Liver (tissue), 9 donors: ENCODE data around the gene LDLRAD4. TPM values are rescaled to one million over a fixed set of nuclear protein-coding genes. Genes with fewer than 3 reads are reported as not detected.

Source experiments
- DNase-seq: peaks from one replicate; pipeline ENCODE4 v3.0.0-alpha.2; 2017; ENCODE audit warnings: low spot score
- H3K27ac ChIP-seq, 2 donors: one replicate each; pipeline ENCODE4 v1.7.0; 2013; ENCODE audit warnings: inconsistent platforms in 2 of 2, low read length in 2 of 2, control low read depth in 1 of 2, low read depth in 1 of 2, mild to moderate bottlenecking in 1 of 2
- H3K27me3 ChIP-seq, 4 donors: one replicate each; pipeline versions ENCODE4 v1.6.1 to v1.7.0; 2013; ENCODE audit warnings: low read length in 3 of 4, inconsistent platforms in 1 of 4, mild to moderate bottlenecking in 1 of 4, moderate library complexity in 1 of 4; ENCODE audit not compliant: control insufficient read depth in 4 of 4, insufficient read depth in 4 of 4
- H3K36me3 ChIP-seq, 4 donors: one replicate each; pipeline versions ENCODE4 v1.6.1 to v1.7.0; 2013; ENCODE audit warnings: low read length in 3 of 4, mild to moderate bottlenecking in 3 of 4, low read depth in 1 of 4, moderate library complexity in 1 of 4; ENCODE audit not compliant: control insufficient read depth in 4 of 4, insufficient read depth in 3 of 4
- H3K4me1 ChIP-seq, 4 donors: one replicate each; pipeline versions ENCODE4 v1.6.1 to v1.7.0; 2013; ENCODE audit warnings: low read length in 3 of 4, mild to moderate bottlenecking in 3 of 4, moderate library complexity in 1 of 4; ENCODE audit not compliant: control insufficient read depth in 4 of 4, insufficient read depth in 4 of 4
- H3K4me3 ChIP-seq, 3 donors: one replicate each; pipeline versions ENCODE4 v1.6.1 to v1.7.0; 2013; ENCODE audit warnings: low read length in 3 of 3, control low read depth in 1 of 3, low read depth in 1 of 3, mild to moderate bottlenecking in 1 of 3
- H3K9ac ChIP-seq, 2 donors: one replicate each; pipeline ENCODE4 v1.7.0; 2013; ENCODE audit warnings: low read length in 2 of 2, mild to moderate bottlenecking in 2 of 2, moderate library complexity in 2 of 2, control low read depth in 1 of 2, low read depth in 1 of 2
- H3K9me3 ChIP-seq, 4 donors: one replicate each; pipeline versions ENCODE4 v1.6.1 to v1.7.0; 2013; ENCODE audit warnings: low read length in 3 of 4; ENCODE audit not compliant: control insufficient read depth in 4 of 4
- EGR1 ChIP-seq, 2 donors: IDR thresholded peaks; 2 replicates each; pipeline ENCODE4 v1.6.1; 2016 to 2018; ENCODE audit warnings: antibody characterized with exemption in 2 of 2, low read depth in 2 of 2
- FOXA1 ChIP-seq: IDR thresholded peaks from 2 replicates; pipeline ENCODE4 v1.6.1; 2016; ENCODE audit warnings: antibody characterized with exemption
- FOXA2 ChIP-seq: IDR thresholded peaks from 2 replicates; pipeline ENCODE4 v1.6.1; 2016; ENCODE audit warnings: antibody characterized with exemption
- GABPA ChIP-seq, 2 donors: IDR thresholded peaks in 1 of 2; conservative IDR thresholded peaks in 1 of 2; 2 replicates each; pipeline ENCODE4 v1.6.1; 2016; ENCODE audit warnings: antibody characterized with exemption in 2 of 2, mild to moderate bottlenecking in 1 of 2, moderate library complexity in 1 of 2
- HNF4A ChIP-seq, 2 donors: conservative IDR thresholded peaks; 2 replicates each; pipeline ENCODE4 v1.6.1; 2016; ENCODE audit warnings: antibody characterized with exemption in 2 of 2, mild to moderate bottlenecking in 2 of 2
- HNF4G ChIP-seq: IDR thresholded peaks from 2 replicates; pipeline ENCODE4 v1.6.1; 2016; ENCODE audit warnings: antibody characterized with exemption
- JUND ChIP-seq, 2 donors: IDR thresholded peaks; 2 replicates each; pipeline ENCODE4 v1.6.1; 2016; ENCODE audit warnings: antibody characterized with exemption in 2 of 2
- NR2F2 ChIP-seq: IDR thresholded peaks from 2 replicates; pipeline ENCODE4 v1.6.1; 2016; ENCODE audit warnings: antibody characterized with exemption
- RAD21 ChIP-seq, 2 donors: IDR thresholded peaks; 2 replicates each; pipeline ENCODE4 v1.6.1; 2016; ENCODE audit warnings: antibody characterized with exemption in 2 of 2, mild to moderate bottlenecking in 2 of 2
- RXRA ChIP-seq, 2 donors: IDR thresholded peaks; 2 replicates each; pipeline ENCODE4 v1.6.1; 2017 to 2018; ENCODE audit warnings: antibody characterized with exemption in 2 of 2, mild to moderate bottlenecking in 1 of 2
- SP1 ChIP-seq: IDR thresholded peaks from 2 replicates; pipeline ENCODE4 v1.6.1; 2018; ENCODE audit warnings: antibody characterized with exemption, mild to moderate bottlenecking
- TAF1 ChIP-seq: conservative IDR thresholded peaks from 2 replicates; pipeline ENCODE4 v1.6.1; 2016; ENCODE audit warnings: antibody characterized with exemption, mild to moderate bottlenecking
- WGBS: extraction: QIAGEN DNeasy Blood & Tissue Kit; methylation state at CpG from one replicate; pipeline ENCODE4 v1.1.7; 2013; 5-methylcytosine and 5-hydroxymethylcytosine counted together
- polyA plus RNA-seq, 2 donors: library from polyadenylated mRNA; stranded (reverse) in 1 of 2; unstranded in 1 of 2; fragments of 200-250 nt in 1 of 2; fragments of >200 nt in 1 of 2; fragmentation: Nextera tagmentation in 1 of 2; extraction: Ambion mirVana in 1 of 2; gene quantifications; one replicate each; pipeline versions ENCODE4 v1.2.1 to v1.2.3, GENCODE V29; 2013 to 2015
- total RNA-seq, 2 donors: library from RNA; depleted of rRNA; stranded (reverse); fragments of >200 nt; gene quantifications; one replicate each; pipeline ENCODE4 v1.2.3, GENCODE V29; 2014
- TF ChIP-seq, protein P1 (sequence below): IDR thresholded peaks from 2 replicates; pipeline ENCODE4 v1.6.1; 2016; ENCODE audit warnings: antibody characterized with exemption, mild to moderate bottlenecking
- TF ChIP-seq, protein P2 (sequence below): IDR thresholded peaks from 2 replicates; pipeline ENCODE4 v1.6.1; 2016; ENCODE audit warnings: antibody characterized with exemption
- TF ChIP-seq, protein P3 (sequence below): IDR thresholded peaks from 2 replicates; pipeline ENCODE4 v1.6.1; 2016; ENCODE audit warnings: antibody characterized with exemption
- TF ChIP-seq, protein P4 (sequence below): fragments of 150-350 bp; IDR thresholded peaks from 2 replicates; pipeline ENCODE4 v1.5.1; 2017; ENCODE audit warnings: improper control_type of control experiment, low read depth, low read length; ENCODE audit not compliant: missing input control
- donor health status: healthy.
- donor health status: healthy.
- donor health status: healthy.
- donor health status: healthy.
- donor health status: healthy.

The LDLRAD4 gene
- total and polyA plus RNA-seq, 4 donors, result 4.8 to 41.7 (median 12.7) TPM

DNA sequence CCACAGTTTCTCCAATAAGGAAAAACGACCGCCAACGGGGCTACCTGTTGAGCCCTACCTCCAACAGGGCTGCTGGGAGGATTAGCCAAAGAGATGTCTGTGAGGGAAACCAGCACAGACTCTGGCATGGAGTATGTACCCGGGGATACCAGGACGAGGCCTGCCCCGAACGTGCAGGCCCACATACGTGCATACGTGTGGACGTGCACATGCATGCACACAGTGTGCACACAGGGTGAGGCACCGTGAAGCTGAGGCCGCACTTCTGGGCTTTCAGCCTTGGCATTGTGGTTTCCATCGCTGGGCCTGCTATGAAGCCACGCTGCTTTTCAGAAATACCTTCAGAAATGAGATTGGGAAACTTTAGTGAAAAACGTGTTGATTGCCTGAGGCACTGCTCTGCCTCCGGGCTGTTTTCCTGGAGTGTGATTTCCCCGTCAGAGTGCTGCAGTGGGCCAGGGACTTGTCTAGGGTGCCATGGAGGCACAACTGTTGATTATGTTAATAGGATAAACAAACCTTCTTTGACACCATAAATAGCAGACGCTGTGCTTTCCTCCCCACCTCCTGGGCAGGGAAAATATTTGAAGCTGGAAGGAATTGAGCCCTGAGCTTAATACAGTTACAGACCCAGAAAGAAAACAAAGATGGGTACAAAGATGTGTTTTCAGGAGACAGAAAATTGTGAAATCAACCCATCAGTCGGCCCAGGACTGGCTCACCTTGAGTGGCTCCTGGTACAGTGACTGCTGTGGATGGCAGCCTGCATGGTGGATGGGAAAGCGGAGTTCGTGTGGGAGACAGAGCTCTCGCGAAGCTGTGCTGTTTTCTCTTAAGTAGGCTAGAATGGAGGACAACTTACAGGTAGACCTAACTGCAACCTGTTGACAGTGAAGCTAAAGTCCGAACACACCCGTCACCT lies 325.5 kb downstream of the LDLRAD4 start:
- WGBS, result 91% methylated on average over 25 of the region's 25 CpGs
- Histone ChIP-seq H3K9ac (no peak overlapping the region), H3K4me1 (peaks cover 11 to 69% (median 53%) of the 10 kb centered on the region in 4 donors), H3K36me3 (no peaks in the 10 kb centered on the region), H3K9me3 (no peaks in the 10 kb centered on the region), H3K27ac (no peak overlapping the region), H3K4me3 (no peak overlapping the region), H3K27me3 (no peaks in the 10 kb centered on the region)
- no peak for DNase-seq
- TF ChIP-seq GABPA (IDR thresholded peaks at IDR 0.05 in 1 of 2, conservative IDR thresholded peaks at IDR 0.05 in 1 of 2), result no peak
- TF ChIP-seq SP1, result no peak
- TF ChIP-seq HNF4G, result no peak
- TF ChIP-seq FOXA1, result no peak
- TF ChIP-seq HNF4A (conservative IDR thresholded peaks at IDR 0.05), result no peak
- no peak for TF ChIP-seq EGR1 (IDR thresholded peaks at IDR 0.05; ENCODE audit: low read depth in 2 of 2)
- no peak for TF ChIP-seq JUND (IDR thresholded peaks at IDR 0.05)
- TF ChIP-seq, protein P1, sequence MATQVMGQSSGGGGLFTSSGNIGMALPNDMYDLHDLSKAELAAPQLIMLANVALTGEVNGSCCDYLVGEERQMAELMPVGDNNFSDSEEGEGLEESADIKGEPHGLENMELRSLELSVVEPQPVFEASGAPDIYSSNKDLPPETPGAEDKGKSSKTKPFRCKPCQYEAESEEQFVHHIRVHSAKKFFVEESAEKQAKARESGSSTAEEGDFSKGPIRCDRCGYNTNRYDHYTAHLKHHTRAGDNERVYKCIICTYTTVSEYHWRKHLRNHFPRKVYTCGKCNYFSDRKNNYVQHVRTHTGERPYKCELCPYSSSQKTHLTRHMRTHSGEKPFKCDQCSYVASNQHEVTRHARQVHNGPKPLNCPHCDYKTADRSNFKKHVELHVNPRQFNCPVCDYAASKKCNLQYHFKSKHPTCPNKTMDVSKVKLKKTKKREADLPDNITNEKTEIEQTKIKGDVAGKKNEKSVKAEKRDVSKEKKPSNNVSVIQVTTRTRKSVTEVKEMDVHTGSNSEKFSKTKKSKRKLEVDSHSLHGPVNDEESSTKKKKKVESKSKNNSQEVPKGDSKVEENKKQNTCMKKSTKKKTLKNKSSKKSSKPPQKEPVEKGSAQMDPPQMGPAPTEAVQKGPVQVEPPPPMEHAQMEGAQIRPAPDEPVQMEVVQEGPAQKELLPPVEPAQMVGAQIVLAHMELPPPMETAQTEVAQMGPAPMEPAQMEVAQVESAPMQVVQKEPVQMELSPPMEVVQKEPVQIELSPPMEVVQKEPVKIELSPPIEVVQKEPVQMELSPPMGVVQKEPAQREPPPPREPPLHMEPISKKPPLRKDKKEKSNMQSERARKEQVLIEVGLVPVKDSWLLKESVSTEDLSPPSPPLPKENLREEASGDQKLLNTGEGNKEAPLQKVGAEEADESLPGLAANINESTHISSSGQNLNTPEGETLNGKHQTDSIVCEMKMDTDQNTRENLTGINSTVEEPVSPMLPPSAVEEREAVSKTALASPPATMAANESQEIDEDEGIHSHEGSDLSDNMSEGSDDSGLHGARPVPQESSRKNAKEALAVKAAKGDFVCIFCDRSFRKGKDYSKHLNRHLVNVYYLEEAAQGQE, result no peak
- no peak for TF ChIP-seq NR2F2
- TF ChIP-seq TAF1, result no peak
- no peak for TF ChIP-seq RAD21 (IDR thresholded peaks at IDR 0.05)
- TF ChIP-seq, protein P2, sequence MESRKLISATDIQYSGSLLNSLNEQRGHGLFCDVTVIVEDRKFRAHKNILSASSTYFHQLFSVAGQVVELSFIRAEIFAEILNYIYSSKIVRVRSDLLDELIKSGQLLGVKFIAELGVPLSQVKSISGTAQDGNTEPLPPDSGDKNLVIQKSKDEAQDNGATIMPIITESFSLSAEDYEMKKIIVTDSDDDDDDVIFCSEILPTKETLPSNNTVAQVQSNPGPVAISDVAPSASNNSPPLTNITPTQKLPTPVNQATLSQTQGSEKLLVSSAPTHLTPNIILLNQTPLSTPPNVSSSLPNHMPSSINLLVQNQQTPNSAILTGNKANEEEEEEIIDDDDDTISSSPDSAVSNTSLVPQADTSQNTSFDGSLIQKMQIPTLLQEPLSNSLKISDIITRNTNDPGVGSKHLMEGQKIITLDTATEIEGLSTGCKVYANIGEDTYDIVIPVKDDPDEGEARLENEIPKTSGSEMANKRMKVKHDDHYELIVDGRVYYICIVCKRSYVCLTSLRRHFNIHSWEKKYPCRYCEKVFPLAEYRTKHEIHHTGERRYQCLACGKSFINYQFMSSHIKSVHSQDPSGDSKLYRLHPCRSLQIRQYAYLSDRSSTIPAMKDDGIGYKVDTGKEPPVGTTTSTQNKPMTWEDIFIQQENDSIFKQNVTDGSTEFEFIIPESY, result no peak
- TF ChIP-seq RXRA (IDR thresholded peaks at IDR 0.05), result no peak
- no peak for TF ChIP-seq FOXA2
- TF ChIP-seq, protein P3, sequence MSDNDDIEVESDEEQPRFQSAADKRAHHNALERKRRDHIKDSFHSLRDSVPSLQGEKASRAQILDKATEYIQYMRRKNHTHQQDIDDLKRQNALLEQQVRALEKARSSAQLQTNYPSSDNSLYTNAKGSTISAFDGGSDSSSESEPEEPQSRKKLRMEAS, result no peak

DNA sequence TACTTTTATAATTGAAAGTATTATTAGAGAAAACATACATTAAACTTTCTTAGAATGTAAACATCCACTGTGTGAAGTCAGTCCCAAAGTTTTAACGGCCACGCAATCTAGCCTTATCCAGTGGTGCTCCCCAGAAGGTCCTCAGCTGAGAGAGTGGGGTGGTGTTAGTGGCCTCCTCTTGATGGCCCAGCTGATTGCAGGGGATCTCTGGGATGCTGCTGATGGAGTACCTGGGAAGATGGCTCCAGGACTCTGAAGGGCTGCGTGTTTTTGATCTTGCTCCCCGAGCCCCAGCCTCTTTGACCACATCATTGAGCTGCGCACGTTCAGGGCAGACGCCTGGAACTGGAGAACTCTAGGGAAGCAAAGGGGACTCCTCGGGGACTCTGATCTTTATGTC lies 326.4 kb downstream of the LDLRAD4 start:
- DNase-seq, result no peak
- no peaks in the 10 kb centered on the region for H3K27me3 ChIP-seq
- H3K36me3 ChIP-seq, result no peaks in the 10 kb centered on the region
- H3K4me1 ChIP-seq, result peaks cover 10 to 61% (median 45%) of the 10 kb centered on the region in 4 donors
- H3K9me3 ChIP-seq, result no peaks in the 10 kb centered on the region
- no peak overlapping the region for H3K4me3 ChIP-seq
- WGBS, result 97% methylated on average over 8 of the region's 8 CpGs
- no peak overlapping the region for H3K9ac ChIP-seq
- no peak for TF ChIP-seq GABPA (IDR thresholded peaks at IDR 0.05 in 1 of 2, conservative IDR thresholded peaks at IDR 0.05 in 1 of 2)
- no peak for TF ChIP-seq FOXA2
- TF ChIP-seq, protein P4, sequence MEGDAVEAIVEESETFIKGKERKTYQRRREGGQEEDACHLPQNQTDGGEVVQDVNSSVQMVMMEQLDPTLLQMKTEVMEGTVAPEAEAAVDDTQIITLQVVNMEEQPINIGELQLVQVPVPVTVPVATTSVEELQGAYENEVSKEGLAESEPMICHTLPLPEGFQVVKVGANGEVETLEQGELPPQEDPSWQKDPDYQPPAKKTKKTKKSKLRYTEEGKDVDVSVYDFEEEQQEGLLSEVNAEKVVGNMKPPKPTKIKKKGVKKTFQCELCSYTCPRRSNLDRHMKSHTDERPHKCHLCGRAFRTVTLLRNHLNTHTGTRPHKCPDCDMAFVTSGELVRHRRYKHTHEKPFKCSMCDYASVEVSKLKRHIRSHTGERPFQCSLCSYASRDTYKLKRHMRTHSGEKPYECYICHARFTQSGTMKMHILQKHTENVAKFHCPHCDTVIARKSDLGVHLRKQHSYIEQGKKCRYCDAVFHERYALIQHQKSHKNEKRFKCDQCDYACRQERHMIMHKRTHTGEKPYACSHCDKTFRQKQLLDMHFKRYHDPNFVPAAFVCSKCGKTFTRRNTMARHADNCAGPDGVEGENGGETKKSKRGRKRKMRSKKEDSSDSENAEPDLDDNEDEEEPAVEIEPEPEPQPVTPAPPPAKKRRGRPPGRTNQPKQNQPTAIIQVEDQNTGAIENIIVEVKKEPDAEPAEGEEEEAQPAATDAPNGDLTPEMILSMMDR, result no peak
- TF ChIP-seq SP1, result no peak
- TF ChIP-seq, protein P2, result no peak
- no peak for TF ChIP-seq HNF4G
- no peak for TF ChIP-seq TAF1
- TF ChIP-seq JUND (IDR thresholded peaks at IDR 0.05), result no peak
- H3K27ac ChIP-seq, result no peak overlapping the region
